ENCODE data around the gene SV2A.
A peak's percentile ranks its signal among the peaks of the same experiment; 100 is the strongest.
"Not testable (repeated sequence)": the region's sequence is repeated elsewhere in the genome, so short reads cannot be mapped to it uniquely, and the experiment has no call there.

Gene SV2A

GRCh38 chr1:149942207-149942606 lies 24.6 kb upstream of the SV2A start:
- Histone ChIP-seq H3K27ac (ENCODE audit: low read length) (no peak overlapping the region), H3K36me3 (ENCODE audit: control insufficient read depth in 2 of 2, insufficient read depth in 2 of 2, low read length in 2 of 2) (peaks cover 11 to 21% of the 10 kb centered on the region in 2 donors), H3K9ac (ENCODE audit: low read length in 2 of 2) (no peak overlapping the region), H3K27me3 (ENCODE audit: control insufficient read depth in 1 of 2, insufficient read depth in 2 of 2, low read length in 2 of 2) (no peaks in the 10 kb centered on the region), H3K4me1 (ENCODE audit: control insufficient read depth, insufficient read depth, low read length) (peaks cover 30% of the 10 kb centered on the region), H3K4me3 (ENCODE audit: low read length in 2 of 2) (no peak overlapping the region), H3K9me3 (ENCODE audit: control insufficient read depth in 2 of 2, low read length in 2 of 2) (no peaks in the 10 kb centered on the region)

GRCh38 chr1:149940427-149940826 lies 22.8 kb upstream of the SV2A start:
- Histone ChIP-seq H3K4me1 (ENCODE audit: control insufficient read depth, insufficient read depth, low read length) (peaks cover 40% of the 10 kb centered on the region), H3K27ac (ENCODE audit: low read length) (no peak overlapping the region), H3K36me3 (ENCODE audit: control insufficient read depth in 2 of 2, insufficient read depth in 2 of 2, low read length in 2 of 2) (peaks cover 10 to 17% of the 10 kb centered on the region in 2 donors), H3K4me3 (ENCODE audit: low read length in 2 of 2) (no peak overlapping the region), H3K27me3 (ENCODE audit: control insufficient read depth in 1 of 2, insufficient read depth in 2 of 2, low read length in 2 of 2) (no peaks in the 10 kb centered on the region), H3K9ac (ENCODE audit: low read length in 2 of 2) (no peak overlapping the region), H3K9me3 (ENCODE audit: control insufficient read depth in 2 of 2, low read length in 2 of 2) (no peaks in the 10 kb centered on the region)

DNA sequence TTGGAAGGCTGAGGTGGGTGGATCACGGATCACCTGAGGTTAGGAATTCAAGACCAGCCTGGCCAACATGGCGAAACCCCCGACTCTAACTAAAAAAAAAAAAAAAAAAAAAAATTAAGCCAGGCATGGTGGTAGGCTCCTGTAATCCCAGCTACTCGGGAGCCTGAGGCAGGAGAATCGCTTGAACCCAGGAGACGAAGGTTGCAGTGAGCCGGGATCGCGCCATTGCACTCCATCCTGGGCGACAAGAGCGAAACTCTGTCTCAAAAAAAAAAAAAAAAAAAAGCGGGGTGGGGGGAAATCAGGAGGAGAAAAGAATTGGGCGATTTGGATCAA lies 21.0 kb upstream of the SV2A start:
- peak overlapping the region; percentile 37 to 72 for H3K4me3 ChIP-seq (ENCODE audit: low read length in 2 of 2)
- H3K36me3 ChIP-seq (ENCODE audit: control insufficient read depth in 2 of 2, insufficient read depth in 2 of 2, low read length in 2 of 2); H3K27me3 ChIP-seq (ENCODE audit: control insufficient read depth in 1 of 2, insufficient read depth in 2 of 2, low read length in 2 of 2); H3K9me3 ChIP-seq (ENCODE audit: control insufficient read depth in 2 of 2, low read length in 2 of 2): not testable (repeated sequence)
- peaks cover 51% of the 10 kb centered on the region for H3K4me1 ChIP-seq (ENCODE audit: control insufficient read depth, insufficient read depth, low read length)
- H3K9ac ChIP-seq (ENCODE audit: low read length in 2 of 2) = peak overlapping the region in 1 of 2 donors; percentile 47
- H3K27ac ChIP-seq (ENCODE audit: low read length) = peak overlapping the region; percentile 80

DNA sequence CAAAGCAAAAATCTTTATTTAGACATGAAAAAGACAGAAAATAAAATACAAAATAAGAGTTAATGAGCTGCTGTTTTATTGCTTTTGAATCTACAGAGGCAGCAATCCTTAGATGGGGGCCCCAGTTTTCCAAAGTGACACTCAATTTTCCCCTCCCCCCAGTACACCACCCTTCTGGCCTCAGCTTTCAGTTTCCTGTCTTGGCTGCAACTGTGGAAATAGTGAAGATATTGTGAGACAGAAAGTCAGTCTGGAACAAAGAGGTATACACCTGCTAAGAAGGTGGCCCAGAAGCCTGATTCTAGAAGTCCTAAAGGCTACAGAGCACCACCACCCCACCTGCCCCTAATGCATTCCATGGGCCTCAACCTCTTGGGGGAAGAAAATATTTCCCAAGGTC lies 20.1 kb upstream of the SV2A start:
- Histone ChIP-seq H3K4me1 (ENCODE audit: control insufficient read depth, insufficient read depth, low read length) (peaks cover 51% of the 10 kb centered on the region), H3K27ac (ENCODE audit: low read length) (peak overlapping the region; percentile 80), H3K36me3 (ENCODE audit: control insufficient read depth in 2 of 2, insufficient read depth in 2 of 2, low read length in 2 of 2) (peaks cover 0 to 10% of the 10 kb centered on the region in 2 donors), H3K4me3 (ENCODE audit: low read length in 2 of 2) (peak overlapping the region in 1 of 2 donors; percentile 92), H3K27me3 (ENCODE audit: control insufficient read depth in 1 of 2, insufficient read depth in 2 of 2, low read length in 2 of 2) (no peaks in the 10 kb centered on the region), H3K9me3 (ENCODE audit: control insufficient read depth in 2 of 2, low read length in 2 of 2) (no peaks in the 10 kb centered on the region), H3K9ac (ENCODE audit: low read length in 2 of 2) (no peak overlapping the region)

GRCh38 chr1:149936992-149937705 lies 19.5 kb upstream of the SV2A start:
- Histone ChIP-seq H3K9me3 (ENCODE audit: control insufficient read depth in 2 of 2, low read length in 2 of 2) (no peaks in the 10 kb centered on the region), H3K9ac (ENCODE audit: low read length in 2 of 2) (peak overlapping the region; percentile 81 to 85), H3K27ac (ENCODE audit: low read length) (peak overlapping the region; percentile 75), H3K36me3 (ENCODE audit: control insufficient read depth in 2 of 2, insufficient read depth in 2 of 2, low read length in 2 of 2) (peaks cover under 1 to 10% of the 10 kb centered on the region in 2 donors), H3K4me3 (ENCODE audit: low read length in 2 of 2) (peak overlapping the region; percentile 72 to 92), H3K27me3 (ENCODE audit: control insufficient read depth in 1 of 2, insufficient read depth in 2 of 2, low read length in 2 of 2) (no peaks in the 10 kb centered on the region), H3K4me1 (ENCODE audit: control insufficient read depth, insufficient read depth, low read length) (peaks cover 49% of the 10 kb centered on the region)

GRCh38 chr1:149936170-149936991 lies 18.7 kb upstream of the SV2A start, which contains the start of gene MTMR11:
MTMR11 (minus strand) TSS chr1:149936879; CDS start chr1:149936647, 232 bp downstream.
- peaks cover 46% of the 10 kb centered on the region for H3K4me1 ChIP-seq (ENCODE audit: control insufficient read depth, insufficient read depth, low read length)
- H3K36me3 ChIP-seq (ENCODE audit: control insufficient read depth in 2 of 2, insufficient read depth in 2 of 2, low read length in 2 of 2) = peaks cover 7 to 15% of the 10 kb centered on the region in 2 donors
- peak within 1 kb of the TSS; percentile 72 to 92 for H3K4me3 ChIP-seq (ENCODE audit: low read length in 2 of 2)
- H3K27me3 ChIP-seq (ENCODE audit: control insufficient read depth in 1 of 2, insufficient read depth in 2 of 2, low read length in 2 of 2) = no peaks in the 10 kb centered on the region
- peak within 1 kb of the TSS; percentile 80 for H3K27ac ChIP-seq (ENCODE audit: low read length)
- peak within 1 kb of the TSS; percentile 81 to 85 for H3K9ac ChIP-seq (ENCODE audit: low read length in 2 of 2)
- no peaks in the 10 kb centered on the region for H3K9me3 ChIP-seq (ENCODE audit: control insufficient read depth in 2 of 2, low read length in 2 of 2)

- H3K27ac ChIP-seq (ENCODE audit: low read length) = no peak overlapping the region
- H3K36me3 ChIP-seq (ENCODE audit: control insufficient read depth in 2 of 2, insufficient read depth in 2 of 2, low read length in 2 of 2) = peaks cover 19 to 30% of the 10 kb centered on the region in 2 donors
- H3K27me3 ChIP-seq (ENCODE audit: control insufficient read depth in 1 of 2, insufficient read depth in 2 of 2, low read length in 2 of 2) = no peaks in the 10 kb centered on the region
- peaks cover 42% of the 10 kb centered on the region for H3K4me1 ChIP-seq (ENCODE audit: control insufficient read depth, insufficient read depth, low read length)
- H3K9ac ChIP-seq (ENCODE audit: low read length in 2 of 2) = peak overlapping the region in 1 of 2 donors; percentile 13
- no peak overlapping the region for H3K4me3 ChIP-seq (ENCODE audit: low read length in 2 of 2)
- no peaks in the 10 kb centered on the region for H3K9me3 ChIP-seq (ENCODE audit: control insufficient read depth in 2 of 2, low read length in 2 of 2)
These were observed 16.7 kb upstream of the SV2A start for GRCh38 chr1:149934356-149934755.

GRCh38 chr1:149933208-149933607 lies 15.6 kb upstream of the SV2A start:
- Histone ChIP-seq H3K9ac (ENCODE audit: low read length in 2 of 2) (no peak overlapping the region), H3K27me3 (ENCODE audit: control insufficient read depth in 1 of 2, insufficient read depth in 2 of 2, low read length in 2 of 2) (no peaks in the 10 kb centered on the region), H3K4me3 (ENCODE audit: low read length in 2 of 2) (no peak overlapping the region), H3K27ac (ENCODE audit: low read length) (no peak overlapping the region), H3K9me3 (ENCODE audit: control insufficient read depth in 2 of 2, low read length in 2 of 2) (no peaks in the 10 kb centered on the region), H3K36me3 (ENCODE audit: control insufficient read depth in 2 of 2, insufficient read depth in 2 of 2, low read length in 2 of 2) (peaks cover 21 to 34% of the 10 kb centered on the region in 2 donors), H3K4me1 (ENCODE audit: control insufficient read depth, insufficient read depth, low read length) (peaks cover 37% of the 10 kb centered on the region)

DNA sequence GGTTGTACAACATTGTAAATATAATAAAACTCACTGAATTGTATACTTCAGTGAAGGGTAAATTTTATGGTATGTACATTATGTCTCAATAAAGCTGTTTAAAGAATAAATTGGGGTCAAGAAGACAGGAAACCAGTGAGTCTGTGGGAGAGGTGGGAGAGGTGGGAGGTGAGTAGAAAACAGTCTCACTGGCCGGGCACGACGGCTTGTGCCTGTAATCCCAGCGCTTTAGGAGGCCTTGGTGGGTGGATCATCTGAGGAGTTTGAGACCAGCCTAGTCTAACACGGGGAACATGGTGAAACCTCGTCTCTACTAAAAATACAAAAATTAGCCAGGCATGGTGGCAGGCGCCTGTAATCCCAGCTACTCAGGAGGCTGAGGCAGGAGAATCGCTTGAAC lies 14.8 kb upstream of the SV2A start:
- Histone ChIP-seq H3K36me3 (ENCODE audit: control insufficient read depth in 2 of 2, insufficient read depth in 2 of 2, low read length in 2 of 2) (peaks cover 21 to 34% of the 10 kb centered on the region in 2 donors), H3K27ac (ENCODE audit: low read length) (no peak overlapping the region), H3K4me3 (ENCODE audit: low read length in 2 of 2) (no peak overlapping the region), H3K4me1 (ENCODE audit: control insufficient read depth, insufficient read depth, low read length) (peaks cover 34% of the 10 kb centered on the region), H3K9me3 (ENCODE audit: control insufficient read depth in 2 of 2, low read length in 2 of 2) (no peaks in the 10 kb centered on the region), H3K9ac (ENCODE audit: low read length in 2 of 2) (no peak overlapping the region), H3K27me3 (ENCODE audit: control insufficient read depth in 1 of 2, insufficient read depth in 2 of 2, low read length in 2 of 2) (no peaks in the 10 kb centered on the region)

DNA sequence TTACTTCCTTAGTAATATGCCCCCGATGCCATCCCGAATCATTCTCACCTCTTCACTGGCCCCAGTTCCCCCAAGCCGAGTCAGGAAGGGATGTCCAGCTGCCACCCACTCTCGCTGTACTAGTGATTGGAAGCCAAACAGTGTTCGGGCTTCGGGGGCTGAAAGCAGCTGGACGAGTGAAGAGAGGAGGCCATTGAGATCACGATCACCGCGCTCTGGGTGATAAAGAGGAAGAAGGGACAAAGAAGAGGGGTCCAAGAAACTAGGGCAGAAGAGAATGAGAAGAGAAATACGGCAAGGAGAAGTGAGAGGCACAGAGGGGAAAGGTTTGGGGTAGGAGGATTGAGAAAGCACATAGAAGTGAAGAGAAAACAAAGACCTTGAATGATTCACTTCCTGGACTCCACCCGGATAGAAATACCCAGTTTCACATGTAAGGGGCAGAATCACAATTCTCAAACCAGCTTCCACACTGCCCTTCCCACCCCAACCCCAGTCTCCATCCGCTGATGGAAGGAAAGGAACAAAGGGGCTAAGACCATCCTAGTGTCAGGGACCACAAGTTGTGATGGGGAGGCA lies 13.7 kb upstream of the SV2A start:
- H3K36me3 ChIP-seq (ENCODE audit: control insufficient read depth in 2 of 2, insufficient read depth in 2 of 2, low read length in 2 of 2) = peaks cover 25 to 35% of the 10 kb centered on the region in 2 donors
- H3K4me3 ChIP-seq (ENCODE audit: low read length in 2 of 2) = no peak overlapping the region
- H3K9me3 ChIP-seq (ENCODE audit: control insufficient read depth in 2 of 2, low read length in 2 of 2) = no peaks in the 10 kb centered on the region
- H3K9ac ChIP-seq (ENCODE audit: low read length in 2 of 2) = no peak overlapping the region
- no peak overlapping the region for H3K27ac ChIP-seq (ENCODE audit: low read length)
- no peaks in the 10 kb centered on the region for H3K27me3 ChIP-seq (ENCODE audit: control insufficient read depth in 1 of 2, insufficient read depth in 2 of 2, low read length in 2 of 2)
- peaks cover 39% of the 10 kb centered on the region for H3K4me1 ChIP-seq (ENCODE audit: control insufficient read depth, insufficient read depth, low read length)

Measured in stomach smooth muscle (tissue), 2 donors.